Measurements from ENCODE around the gene OXLD1.
"Not testable (repeated sequence)": the region's sequence is repeated elsewhere in the genome, so short reads cannot be mapped to it uniquely, and the experiment has no call there.

The OXLD1 gene

GRCh38 chr17:81683584-81684441, 17.4 kb upstream of the OXLD1 start, which contains the start of the genes ARL16 and HGS:
Gene ARL16 (minus strand): TSS chr17:81683797. CDS start chr17:81683753, 44 bp downstream.
Gene HGS (plus strand): TSS chr17:81684011. CDS start chr17:81684067, 56 bp downstream.
- DNase-seq (ENCODE audit: low read depth) = peak; percentile 94

GRCh38 chr17:81683208-81683583, 16.8 kb upstream of the OXLD1 start:
- no peak for DNase-seq (ENCODE audit: low read depth)

- DNase-seq (ENCODE audit: low read depth) = no peak
Observed at GRCh38 chr17:81682565-81683207, 16.3 kb upstream of the OXLD1 start.

GRCh38 chr17:81681672-81682071, 15.3 kb upstream of the OXLD1 start:
- no peak for DNase-seq (ENCODE audit: low read depth)

GRCh38 chr17:81680150-81680549, 13.7 kb upstream of the OXLD1 start:
- no peak for DNase-seq (ENCODE audit: low read depth)

- no peak for DNase-seq (ENCODE audit: low read depth)
Observed at GRCh38 chr17:81676906-81677305, 10.5 kb upstream of the OXLD1 start.

GRCh38 chr17:81675515-81676221, 9.3 kb upstream of the OXLD1 start:
- not testable (repeated sequence) for DNase-seq (ENCODE audit: low read depth)

GRCh38 chr17:81673561-81674258, 7.3 kb upstream of the OXLD1 start:
- no peak for DNase-seq (ENCODE audit: low read depth)

- DNase-seq (ENCODE audit: low read depth) = no peak
Observed at GRCh38 chr17:81672954-81673353, 6.5 kb upstream of the OXLD1 start.

- no peak for DNase-seq (ENCODE audit: low read depth)
Observed at GRCh38 chr17:81672504-81672903, 6.1 kb upstream of the OXLD1 start.

GRCh38 chr17:81667754-81668153, 1.3 kb upstream of the OXLD1 start:
- DNase-seq (ENCODE audit: low read depth) = no peak

- DNase-seq (ENCODE audit: low read depth) = no peak
Observed at GRCh38 chr17:81666092-81666341, 388 bp downstream of the OXLD1 start.

- DNase-seq (ENCODE audit: low read depth) = no peak
Observed at GRCh38 chr17:81665205-81666091, 957 bp downstream of the OXLD1 start.

GRCh38 chr17:81664051-81664470, 2.3 kb downstream of the OXLD1 start:
- DNase-seq (ENCODE audit: low read depth) = no peak

GRCh38 chr17:81662002-81662401, 4.4 kb downstream of the OXLD1 start:
- DNase-seq (ENCODE audit: low read depth) = no peak

GRCh38 chr17:81660441-81660840, 6.0 kb downstream of the OXLD1 start:
- DNase-seq (ENCODE audit: low read depth) = no peak

- DNase-seq (ENCODE audit: low read depth) = no peak
Observed at GRCh38 chr17:81659038-81659437, 7.4 kb downstream of the OXLD1 start.

- DNase-seq (ENCODE audit: low read depth) = no peak
Observed at GRCh38 chr17:81656835-81657234, 9.6 kb downstream of the OXLD1 start.

GRCh38 chr17:81656118-81656743, 10.2 kb downstream of the OXLD1 start, which contains the start of gene PDE6G:
Gene PDE6G (minus strand): TSS chr17:81656542. CDS start chr17:81653305, 3,237 bp downstream.
- DNase-seq (ENCODE audit: low read depth) = no peak

- no peak for DNase-seq (ENCODE audit: low read depth)
Observed at GRCh38 chr17:81655378-81656117, 10.9 kb downstream of the OXLD1 start.

Measured in GM04503 (cell line).